Uterus (tissue), 2 donors: ENCODE measurements around the gene PODNL1.

Experiments used
- POLR2A ChIP-seq, 2 donors: fragments of 450-650 bp; IDR thresholded peaks; one replicate each; pipeline ENCODE4 v1.6.1; 2016; ENCODE audit warnings: antibody characterized with exemption in 2 of 2, mild to moderate bottlenecking in 1 of 2, moderate library complexity in 1 of 2
- TF ChIP-seq, protein P1 (sequence below), 4 experiments: fragments of 200-600 bp in 2 of 4; fragments of 450-650 bp in 2 of 4; sonication (generic) in 2 of 4; IDR thresholded peaks; one replicate each; pipeline ENCODE4 v1.5.1; 2016 to 2019; ENCODE audit warnings: antibody characterized with exemption in 4 of 4, mild to moderate bottlenecking in 2 of 4, moderate library complexity in 1 of 4

DNA sequence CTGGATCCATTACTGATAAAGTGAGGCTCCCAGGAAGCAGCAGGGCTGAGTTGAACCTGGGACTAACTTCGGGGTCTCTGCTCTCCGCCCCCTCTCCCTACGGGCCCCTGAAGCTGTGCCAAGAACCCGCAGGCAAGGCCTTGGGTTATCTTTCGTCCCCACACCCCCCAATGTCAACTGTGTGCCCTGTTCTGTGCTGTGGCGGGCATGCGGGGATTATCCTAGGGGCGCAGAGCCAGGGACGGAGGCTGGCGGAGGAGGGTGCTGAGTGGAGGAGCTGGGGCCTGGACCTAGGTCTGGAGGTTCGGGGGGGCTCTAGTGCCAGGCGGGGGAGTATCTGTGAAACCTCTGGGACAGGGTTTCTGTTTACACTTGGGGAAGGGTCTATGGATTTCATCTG lies 41.5 kb upstream of the PODNL1 start:
- TF ChIP-seq, protein P1, sequence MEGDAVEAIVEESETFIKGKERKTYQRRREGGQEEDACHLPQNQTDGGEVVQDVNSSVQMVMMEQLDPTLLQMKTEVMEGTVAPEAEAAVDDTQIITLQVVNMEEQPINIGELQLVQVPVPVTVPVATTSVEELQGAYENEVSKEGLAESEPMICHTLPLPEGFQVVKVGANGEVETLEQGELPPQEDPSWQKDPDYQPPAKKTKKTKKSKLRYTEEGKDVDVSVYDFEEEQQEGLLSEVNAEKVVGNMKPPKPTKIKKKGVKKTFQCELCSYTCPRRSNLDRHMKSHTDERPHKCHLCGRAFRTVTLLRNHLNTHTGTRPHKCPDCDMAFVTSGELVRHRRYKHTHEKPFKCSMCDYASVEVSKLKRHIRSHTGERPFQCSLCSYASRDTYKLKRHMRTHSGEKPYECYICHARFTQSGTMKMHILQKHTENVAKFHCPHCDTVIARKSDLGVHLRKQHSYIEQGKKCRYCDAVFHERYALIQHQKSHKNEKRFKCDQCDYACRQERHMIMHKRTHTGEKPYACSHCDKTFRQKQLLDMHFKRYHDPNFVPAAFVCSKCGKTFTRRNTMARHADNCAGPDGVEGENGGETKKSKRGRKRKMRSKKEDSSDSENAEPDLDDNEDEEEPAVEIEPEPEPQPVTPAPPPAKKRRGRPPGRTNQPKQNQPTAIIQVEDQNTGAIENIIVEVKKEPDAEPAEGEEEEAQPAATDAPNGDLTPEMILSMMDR (IDR thresholded peaks at IDR 0.05) = no peak
- no peak for TF ChIP-seq POLR2A (IDR thresholded peaks at IDR 0.05)
